Mesothelial cell of epicardium (in vitro differentiated cells): ENCODE data around the gene GATAD2B. TPM values are rescaled to one million over a fixed set of nuclear protein-coding genes. Genes with fewer than 3 reads are reported as not detected.

Source experiments
- DNase-seq, 2 experiments: peaks; one replicate each; pipeline ENCODE4 v3.0.0; 2021; ENCODE audit warnings: low spot score in 2 of 2; ENCODE audit not compliant: unreplicated experiment in 2 of 2
- H3K27ac Mint-ChIP-seq: 2 replicates; pipeline ENCODE4 v1.8.0; 2021; ENCODE audit warnings: mixed read lengths
- H3K27me3 Mint-ChIP-seq: 2 replicates; pipeline ENCODE4 v1.8.0; 2021; ENCODE audit warnings: low read depth, mixed read lengths
- H3K36me3 Mint-ChIP-seq: 2 replicates; pipeline ENCODE4 v1.8.0; 2021; ENCODE audit warnings: mixed read lengths
- H3K4me1 Mint-ChIP-seq: 2 replicates; pipeline ENCODE4 v1.8.0; 2021; ENCODE audit warnings: mixed read lengths
- H3K4me3 Mint-ChIP-seq: 2 replicates; pipeline ENCODE4 v1.8.0; 2021; ENCODE audit warnings: mild to moderate bottlenecking, moderate library complexity, mixed read lengths
- H3K9me3 Mint-ChIP-seq: 2 replicates; pipeline ENCODE4 v1.8.0; 2021; ENCODE audit warnings: mixed read lengths
- CTCF ChIP-seq: fragments of 200-600 bp; sonication (generic); IDR thresholded peaks from one replicate; pipeline ENCODE4 v1.5.0; 2021; ENCODE audit warnings: antibody characterized with exemption; ENCODE audit not compliant: unreplicated experiment
- total RNA-seq: library from RNA; stranded (reverse); gene quantifications from 3 replicates; pipeline ENCODE4 v1.2.1, GENCODE V29; 2021

GATAD2B gene
- total RNA-seq, 1 donor from 2014 or later, result 77.3 TPM

GRCh38 chr1:153946622-153947241 is 24.0 kb upstream of the GATAD2B start, which contains the start of gene DENND4B:
Gene DENND4B (minus strand): TSS chr1:153946718. CDS start chr1:153944374, 2,344 bp downstream.
- H3K36me3 Mint-ChIP-seq, result peaks cover 8% of the 10 kb centered on the region
- H3K4me3 Mint-ChIP-seq, result peak within 1 kb of the TSS; percentile 78
- H3K27me3 Mint-ChIP-seq, result no peaks in the 10 kb centered on the region
- peak; percentile 90 for TF ChIP-seq CTCF
- H3K27ac Mint-ChIP-seq, result peak within 1 kb of the TSS; percentile 39
- peak; percentile 55 to 79 for DNase-seq
- H3K4me1 Mint-ChIP-seq, result peaks cover 13% of the 10 kb centered on the region
- H3K9me3 Mint-ChIP-seq, result no peaks in the 10 kb centered on the region

- Mint-ChIP-seq H3K4me3 (peak overlapping the region; percentile 78), H3K27me3 (no peaks in the 10 kb centered on the region), H3K9me3 (no peaks in the 10 kb centered on the region), H3K4me1 (peaks cover 13% of the 10 kb centered on the region), H3K36me3 (peaks cover 8% of the 10 kb centered on the region), H3K27ac (peak overlapping the region; percentile 39)
- DNase-seq, result peak in 1 of 2 experiments; percentile 66
- no peak for TF ChIP-seq CTCF
These were observed 23.2 kb upstream of the GATAD2B start for GRCh38 chr1:153945795-153946621.

GRCh38 chr1:153945131-153945794 is 22.5 kb upstream of the GATAD2B start:
- Mint-ChIP-seq H3K36me3 (peaks cover 5% of the 10 kb centered on the region), H3K4me1 (peaks cover 13% of the 10 kb centered on the region), H3K9me3 (no peaks in the 10 kb centered on the region), H3K4me3 (peak overlapping the region; percentile 78), H3K27ac (peak overlapping the region; percentile 39), H3K27me3 (no peaks in the 10 kb centered on the region)
- DNase-seq, result no peak
- no peak for TF ChIP-seq CTCF

GRCh38 chr1:153944827-153945117 is 22.0 kb upstream of the GATAD2B start:
- Mint-ChIP-seq H3K27ac (no peak overlapping the region), H3K36me3 (peaks cover 7% of the 10 kb centered on the region), H3K4me3 (peak overlapping the region; percentile 78), H3K4me1 (peaks cover 13% of the 10 kb centered on the region), H3K9me3 (no peaks in the 10 kb centered on the region), H3K27me3 (no peaks in the 10 kb centered on the region)
- no peak for TF ChIP-seq CTCF
- no peak for DNase-seq

- peak overlapping the region; percentile 78 for H3K4me3 Mint-ChIP-seq
- TF ChIP-seq CTCF, result no peak
- no peak for DNase-seq
- H3K9me3 Mint-ChIP-seq, result no peaks in the 10 kb centered on the region
- H3K36me3 Mint-ChIP-seq, result peaks cover 7% of the 10 kb centered on the region
- H3K4me1 Mint-ChIP-seq, result peaks cover 13% of the 10 kb centered on the region
- no peaks in the 10 kb centered on the region for H3K27me3 Mint-ChIP-seq
- H3K27ac Mint-ChIP-seq, result no peak overlapping the region
These were observed 21.4 kb upstream of the GATAD2B start for GRCh38 chr1:153944005-153944826.
